K562 (cell line): Measurements from ENCODE around the gene CYLD.

Source experiments
- BDP1 ChIP-seq: IDR thresholded peaks from 3 replicates; pipeline ENCODE4 v1.6.1; 2011; ENCODE audit not compliant: insufficient read length, insufficient read depth
- EZH2 ChIP-seq: IDR thresholded peaks from 2 replicates; pipeline ENCODE4 v1.6.1; 2012; ENCODE audit warnings: low read depth, mild to moderate bottlenecking, inconsistent platforms, low read length, borderline replicate concordance
- FOXM1 ChIP-seq, 2 experiments: fragments of 450-650 bp in 1 of 2; sonication (generic) in 1 of 2; formaldehyde crosslinking in 1 of 2; IDR thresholded peaks; 2 replicates each; pipeline versions ENCODE4 v1.6.1 to v1.9.0; 2017 to 2022; ENCODE audit warnings: low read depth in 2 of 2, mild to moderate bottlenecking in 2 of 2, missing genetic modification reagents in 1 of 2, moderate library complexity in 1 of 2
- HEY1 ChIP-seq: fragments of 250-450 bp; sonication (Bioruptor Pico); IDR thresholded peaks from 2 replicates; pipeline ENCODE4 v1.5.0; 2020; ENCODE audit warnings: mild to moderate bottlenecking, moderate library complexity, borderline replicate concordance
- MEF2D ChIP-seq: conservative IDR thresholded peaks from 2 replicates; pipeline ENCODE4 v1.6.1; 2016; ENCODE audit warnings: low read depth, missing genetic modification characterization, missing compliant biosample characterization
- NFRKB ChIP-seq: fragments of 450-650 bp; IDR thresholded peaks from 2 replicates; pipeline ENCODE4 v1.6.1; 2016; ENCODE audit warnings: low read depth
- NFYB ChIP-seq: IDR thresholded peaks from 2 replicates; pipeline ENCODE4 v1.6.1; 2011; ENCODE audit warnings: mild to moderate bottlenecking, moderate library complexity; ENCODE audit not compliant: insufficient read length; ENCODE audit errors: extremely low read depth
- POLR2A ChIP-seq: fragments of 450-650 bp; conservative IDR thresholded peaks from 2 replicates; pipeline ENCODE4 v1.6.1; 2016
- SMARCE1 ChIP-seq: fragments of 450-650 bp; IDR thresholded peaks from 2 replicates; pipeline ENCODE4 v1.7.1; 2016; ENCODE audit warnings: mild to moderate bottlenecking
- SP1 ChIP-seq: sonication (generic); formaldehyde crosslinking; IDR thresholded peaks from 2 replicates; pipeline ENCODE4 v1.8.1; 2022; ENCODE audit warnings: mild to moderate bottlenecking, missing genetic modification reagents
- TF ChIP-seq, protein P1 (sequence below): sonication (generic); formaldehyde crosslinking; IDR thresholded peaks from 2 replicates; pipeline ENCODE4 v1.9.0; 2022; ENCODE audit warnings: mild to moderate bottlenecking, missing genetic modification reagents

DNA sequence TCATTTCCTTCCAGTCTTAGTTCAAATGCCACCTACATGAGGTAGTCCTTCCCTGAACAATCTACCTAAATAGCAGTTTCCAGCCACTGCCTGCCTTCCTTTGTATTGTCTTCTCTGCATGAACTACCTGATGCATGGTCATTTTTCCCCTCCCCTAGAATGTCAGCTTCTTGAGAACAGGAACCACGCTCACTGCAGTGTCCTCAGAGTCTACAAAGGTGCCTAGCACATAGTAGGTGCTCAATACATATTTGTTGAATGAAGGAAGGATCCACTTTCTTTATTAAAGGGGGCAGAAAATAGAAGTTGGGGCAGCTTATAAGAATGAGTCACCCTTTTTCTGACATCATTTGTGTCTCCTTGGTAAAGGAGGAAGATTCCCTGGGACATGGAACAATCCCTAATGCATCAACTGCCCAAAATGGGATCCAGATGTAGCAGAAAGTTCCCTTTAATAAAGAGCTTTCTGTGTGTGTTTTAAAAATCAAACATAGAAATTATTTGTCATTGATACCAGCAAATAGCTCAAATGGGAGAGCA, 4.4 kb upstream of the CYLD start:
- TF ChIP-seq POLR2A (no peak), EZH2 (no peak), NFRKB (no peak), SP1 (no peak), HEY1 (CRISPR knock-in tag) (no peak), SMARCE1 (no peak), NFYB (no peak), BDP1 (no peak), MEF2D (tag) (no peak), FOXM1 (IDR thresholded peaks at IDR 0.05; ENCODE audit: low read depth) (no peak), FOXM1 (CRISPR knock-in tag; IDR thresholded peaks at IDR 0.05; ENCODE audit: low read depth) (no peak)
- TF ChIP-seq, protein P1, sequence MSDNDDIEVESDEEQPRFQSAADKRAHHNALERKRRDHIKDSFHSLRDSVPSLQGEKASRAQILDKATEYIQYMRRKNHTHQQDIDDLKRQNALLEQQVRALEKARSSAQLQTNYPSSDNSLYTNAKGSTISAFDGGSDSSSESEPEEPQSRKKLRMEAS (CRISPR knock-in tag), result no peak
